Spleen (tissue), 11 donors: ENCODE measurements around the gene EEIG2. TPM values are rescaled to one million over a fixed set of nuclear protein-coding genes. Genes with fewer than 3 reads are reported as not detected.

Experiments used
- DNase-seq: peaks from one replicate; pipeline ENCODE4 v3.0.0-alpha.2; 2020
- H3K27ac ChIP-seq, 8 donors: fragments of 200-600 bp; sonication (generic) in 7 of 8; 1 replicate in 4 of 8; 2 replicates in 4 of 8; pipeline versions ENCODE4 v1.5.0 to v1.8.0; 2016 to 2021; ENCODE audit warnings: inconsistent platforms in 4 of 8, mild to moderate bottlenecking in 4 of 8, moderate library complexity in 1 of 8
- H3K27me3 ChIP-seq, 7 donors: fragments of 200-600 bp; sonication (generic) in 6 of 7; replicated peaks in 1 of 7; 1 replicate in 4 of 7; 2 replicates in 3 of 7; pipeline versions ENCODE4 v1.5.0 to v1.8.0; 2016 to 2021; ENCODE audit warnings: inconsistent platforms in 3 of 7, mild to moderate bottlenecking in 1 of 7
- H3K36me3 ChIP-seq, 6 donors: fragments of 200-600 bp; sonication (generic) in 5 of 6; 1 replicate in 4 of 6; 2 replicates in 2 of 6; pipeline versions ENCODE4 v1.5.0 to v1.8.0; 2016 to 2021; ENCODE audit warnings: inconsistent platforms in 2 of 6
- H3K4me1 ChIP-seq, 6 donors: fragments of 200-600 bp; sonication (generic) in 5 of 6; 1 replicate in 3 of 6; 2 replicates in 3 of 6; pipeline versions ENCODE4 v1.5.0 to v1.8.0; 2016 to 2021; ENCODE audit warnings: inconsistent platforms in 3 of 6
- H3K4me3 ChIP-seq, 8 donors: fragments of 200-600 bp; sonication (generic) in 7 of 8; 1 replicate in 4 of 8; 2 replicates in 4 of 8; pipeline versions ENCODE4 v1.5.0 to v1.8.0; 2016 to 2021; ENCODE audit warnings: inconsistent platforms in 4 of 8, mild to moderate bottlenecking in 4 of 8, moderate library complexity in 2 of 8
- H3K9me3 ChIP-seq, 8 donors: fragments of 200-600 bp; sonication (generic) in 7 of 8; 1 replicate in 4 of 8; 2 replicates in 4 of 8; pipeline versions ENCODE4 v1.5.0 to v1.8.0; 2016 to 2021; ENCODE audit warnings: inconsistent platforms in 4 of 8
- POLR2A ChIP-seq, 3 donors: fragments of 450-650 bp; IDR thresholded peaks; one replicate each; pipeline ENCODE4 v1.5.1; 2017; ENCODE audit warnings: antibody characterized with exemption in 3 of 3, mild to moderate bottlenecking in 1 of 3
- POLR2AphosphoS5 ChIP-seq, 3 donors: sonication (generic); formaldehyde crosslinking; IDR thresholded peaks; one replicate each; pipeline ENCODE4 v1.5.1; 2017; ENCODE audit warnings: antibody characterized with exemption in 3 of 3
- WGBS, 5 donors: extraction: QIAGEN DNeasy Blood & Tissue Kit in 3 of 5; methylation state at CpG; one replicate each; pipeline versions ENCODE4 v1.1.5 to v1.1.7; 2013 to 2018; 5-methylcytosine and 5-hydroxymethylcytosine counted together
- intact Hi-C: fragments of 100-400 bp; cut with DNase I; formaldehyde crosslinking; loops from one replicate; pipeline ENCODE4 v1.15.0; 2023; ENCODE audit warnings: low total_unique reads
- polyA plus RNA-seq, 3 donors: library from polyadenylated mRNA; stranded (reverse); fragments of 200-250 nt; gene quantifications; one replicate each; pipeline ENCODE4 v1.2.1, GENCODE V29; 2013
- total RNA-seq, 7 donors: library from RNA; depleted of rRNA in 3 of 7; stranded (reverse); fragments of >200 nt in 3 of 7; fragmentation: NEBNext Ultra II Directional in 4 of 7; extraction: Animal tissue kit (Norgen Biotek cat#: 25700) in 4 of 7; gene quantifications; one replicate each; pipeline versions ENCODE4 v1.1.0 to v1.2.1, GENCODE V29; 2016 to 2021
- TF ChIP-seq, protein P1 (sequence below), 11 experiments: fragments of 200-600 bp in 7 of 11; fragments of 450-650 bp in 4 of 11; sonication (generic) in 4 of 11; IDR thresholded peaks in 8 of 11; conservative IDR thresholded peaks in 3 of 11; 1 replicate in 7 of 11; 2 replicates in 4 of 11; pipeline versions ENCODE4 v1.4.0 to v1.8.0; 2016 to 2021; ENCODE audit warnings: antibody characterized with exemption in 11 of 11, inconsistent platforms in 4 of 11, mild to moderate bottlenecking in 1 of 11
- donor health status: healthy with polysubstance abuse.
- donor health status: DM: no; HTN: no; CAD: no; lungs with moderate emphysema.
- donor health status: DM: no; HTN: no; CAD: no.
- donor health status: Bipolar disorder and iron deficiency.
- donor health status: healthy.
- donor health status: DM: no; HTN: no; CAD: no.
- donor health status: DM: yes; HTN: yes; CAD: no.

Gene EEIG2
- total and polyA plus RNA-seq, 10 donors = 3.3 to 21.1 (median 17.3) TPM

DNA sequence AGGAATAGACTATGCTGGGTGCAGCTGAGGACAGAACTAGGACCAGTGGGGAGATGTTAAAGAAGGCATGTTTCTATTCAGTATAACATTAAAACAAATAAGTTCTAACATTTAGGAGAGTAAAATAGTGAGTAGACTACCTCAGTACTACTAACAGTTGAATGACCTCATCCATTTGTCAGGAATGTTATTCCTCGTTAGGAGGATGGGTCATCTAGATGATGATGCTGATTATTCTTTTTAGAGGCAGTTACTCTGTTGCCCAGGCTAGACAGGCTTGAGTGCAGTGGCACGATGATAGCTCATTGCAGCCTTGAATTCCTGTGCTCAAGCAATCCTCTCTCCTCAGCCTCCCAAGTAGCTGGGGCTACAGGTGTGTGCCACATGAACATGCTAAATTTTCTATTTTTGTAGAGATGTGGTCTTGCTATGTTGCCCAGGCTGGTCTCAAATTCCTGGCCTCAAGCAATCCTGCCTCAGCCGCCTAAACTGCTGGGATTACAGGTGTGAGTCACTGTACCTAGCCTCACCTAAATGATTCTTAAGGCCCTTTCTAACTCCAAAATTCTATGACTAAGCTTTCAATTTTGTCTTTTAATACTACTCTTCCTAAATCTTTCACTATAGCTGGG is 9.3 kb downstream of the EEIG2 start:
- no peak for DNase-seq
- H3K9me3 ChIP-seq = peaks cover 0 to 6% (median 0%) of the 10 kb centered on the region in 8 donors
- intact Hi-C loops = no loop called here
- H3K36me3 ChIP-seq = no peaks in the 10 kb centered on the region
- H3K27me3 ChIP-seq = no peaks in the 10 kb centered on the region
- WGBS, 5 donors = 94 to 95% (median 94%) methylated on average over 3 of the region's 3 CpGs
- peaks cover 0 to 52% (median 21%) of the 10 kb centered on the region in 6 donors for H3K4me1 ChIP-seq
- no peak overlapping the region for H3K4me3 ChIP-seq
- no peak overlapping the region for H3K27ac ChIP-seq
- TF ChIP-seq POLR2AphosphoS5 (IDR thresholded peaks at IDR 0.05) (no peak), POLR2A (IDR thresholded peaks at IDR 0.05) (no peak)
- TF ChIP-seq, protein P1, sequence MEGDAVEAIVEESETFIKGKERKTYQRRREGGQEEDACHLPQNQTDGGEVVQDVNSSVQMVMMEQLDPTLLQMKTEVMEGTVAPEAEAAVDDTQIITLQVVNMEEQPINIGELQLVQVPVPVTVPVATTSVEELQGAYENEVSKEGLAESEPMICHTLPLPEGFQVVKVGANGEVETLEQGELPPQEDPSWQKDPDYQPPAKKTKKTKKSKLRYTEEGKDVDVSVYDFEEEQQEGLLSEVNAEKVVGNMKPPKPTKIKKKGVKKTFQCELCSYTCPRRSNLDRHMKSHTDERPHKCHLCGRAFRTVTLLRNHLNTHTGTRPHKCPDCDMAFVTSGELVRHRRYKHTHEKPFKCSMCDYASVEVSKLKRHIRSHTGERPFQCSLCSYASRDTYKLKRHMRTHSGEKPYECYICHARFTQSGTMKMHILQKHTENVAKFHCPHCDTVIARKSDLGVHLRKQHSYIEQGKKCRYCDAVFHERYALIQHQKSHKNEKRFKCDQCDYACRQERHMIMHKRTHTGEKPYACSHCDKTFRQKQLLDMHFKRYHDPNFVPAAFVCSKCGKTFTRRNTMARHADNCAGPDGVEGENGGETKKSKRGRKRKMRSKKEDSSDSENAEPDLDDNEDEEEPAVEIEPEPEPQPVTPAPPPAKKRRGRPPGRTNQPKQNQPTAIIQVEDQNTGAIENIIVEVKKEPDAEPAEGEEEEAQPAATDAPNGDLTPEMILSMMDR (IDR thresholded peaks at IDR 0.05 in 8 of 11, conservative IDR thresholded peaks at IDR 0.05 in 3 of 11) = no peak

DNA sequence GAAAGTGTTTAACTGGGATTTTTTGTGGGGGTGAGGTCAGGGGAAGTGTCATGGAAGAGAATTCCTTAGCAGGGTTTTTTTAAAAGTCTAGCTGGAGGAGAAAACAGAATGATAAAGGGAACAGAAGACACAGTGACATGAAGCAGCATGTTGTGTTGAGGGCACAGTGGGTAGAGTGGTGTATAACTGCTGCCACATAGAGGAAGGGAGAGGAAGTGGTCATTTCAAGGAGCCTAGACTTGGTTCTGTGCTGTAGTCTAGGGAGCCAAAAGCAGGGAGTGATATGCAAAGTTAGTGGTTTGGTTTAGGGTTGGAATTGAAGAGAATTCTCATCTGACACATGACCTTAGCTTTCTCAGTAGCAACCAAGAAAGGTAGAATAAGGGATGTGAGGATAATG is 10.2 kb downstream of the EEIG2 start:
- Histone ChIP-seq H3K4me1 (peaks cover 0 to 42% (median 21%) of the 10 kb centered on the region in 6 donors), H3K36me3 (no peaks in the 10 kb centered on the region), H3K27ac (no peak overlapping the region), H3K27me3 (no peaks in the 10 kb centered on the region), H3K4me3 (no peak overlapping the region), H3K9me3 (peaks cover 0 to 7% (median 0%) of the 10 kb centered on the region in 8 donors)
- no peak for TF ChIP-seq POLR2AphosphoS5 (IDR thresholded peaks at IDR 0.05)
- TF ChIP-seq, protein P1 (IDR thresholded peaks at IDR 0.05 in 8 of 11, conservative IDR thresholded peaks at IDR 0.05 in 3 of 11) = peak in 9 of 11 experiments; percentile 17 to 56 (median 46)
- TF ChIP-seq POLR2A (IDR thresholded peaks at IDR 0.05) = no peak
- intact Hi-C loops = no loop called here
- DNase-seq = no peak

DNA sequence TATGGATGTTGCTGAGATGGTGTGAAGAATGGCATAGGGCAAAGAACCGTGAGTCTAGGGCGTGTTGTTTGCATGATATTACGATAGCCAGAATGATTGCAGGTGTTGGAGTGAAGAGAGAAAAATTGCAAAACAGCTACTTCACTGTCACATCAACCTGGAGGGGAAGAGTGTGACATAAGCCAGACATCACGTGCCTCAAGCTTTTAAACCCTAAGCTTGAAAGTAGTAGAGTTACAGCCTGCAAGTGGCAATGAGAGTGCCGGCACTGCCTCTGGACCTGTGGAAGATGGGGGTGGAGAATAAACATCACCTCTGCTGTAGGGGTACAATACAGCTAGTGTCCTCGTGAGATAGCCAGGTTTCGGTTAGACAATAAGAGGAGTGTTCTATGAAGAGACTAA is 11.1 kb downstream of the EEIG2 start:
- intact Hi-C loops = no loop called here
- DNase-seq = no peak
- no peak overlapping the region for H3K27ac ChIP-seq
- H3K4me1 ChIP-seq = peaks cover 0 to 37% (median 21%) of the 10 kb centered on the region in 6 donors
- no peak overlapping the region for H3K4me3 ChIP-seq
- H3K27me3 ChIP-seq = no peaks in the 10 kb centered on the region
- H3K9me3 ChIP-seq = peaks cover 0 to 7% (median 0%) of the 10 kb centered on the region in 8 donors
- TF ChIP-seq POLR2A (IDR thresholded peaks at IDR 0.05) (no peak), POLR2AphosphoS5 (IDR thresholded peaks at IDR 0.05) (no peak)
- TF ChIP-seq, protein P1 (IDR thresholded peaks at IDR 0.05 in 8 of 11, conservative IDR thresholded peaks at IDR 0.05 in 3 of 11) = no peak
- WGBS, 5 donors = 72 to 85% (median 79%) methylated on average over 7 of the region's 7 CpGs
- no peaks in the 10 kb centered on the region for H3K36me3 ChIP-seq

DNA sequence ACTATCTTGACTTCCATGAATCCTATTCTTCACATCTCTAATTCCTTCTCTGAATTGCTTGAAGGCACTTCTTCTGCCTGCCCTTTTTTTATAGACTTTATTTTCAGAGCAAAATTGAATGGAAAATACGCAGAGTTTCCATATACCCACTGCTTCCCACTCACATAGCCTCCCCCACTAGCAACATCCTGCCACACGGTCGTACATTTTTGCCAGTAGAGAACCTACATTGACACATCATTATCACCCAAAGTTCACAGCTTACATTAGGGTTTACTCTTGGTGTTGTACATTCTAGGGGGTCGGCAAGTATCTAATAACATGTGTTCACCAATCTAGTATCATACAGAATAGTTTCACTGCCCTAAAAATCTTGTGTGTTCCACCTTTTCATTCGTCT is 12.3 kb downstream of the EEIG2 start:
- DNase-seq = no peak
- no peaks in the 10 kb centered on the region for H3K36me3 ChIP-seq
- no peaks in the 10 kb centered on the region for H3K27me3 ChIP-seq
- intact Hi-C loops = no loop called here
- H3K27ac ChIP-seq = peak overlapping the region in 2 of 8 donors; percentile 6 to 13
- 67 to 84% (median 79%) methylated on average over 5 of the region's 5 CpGs for WGBS, 5 donors
- peaks cover 0 to 37% (median 21%) of the 10 kb centered on the region in 6 donors for H3K4me1 ChIP-seq
- H3K9me3 ChIP-seq = peaks cover 0 to 7% (median 0%) of the 10 kb centered on the region in 8 donors
- TF ChIP-seq POLR2A (IDR thresholded peaks at IDR 0.05) = no peak
- no peak for TF ChIP-seq POLR2AphosphoS5 (IDR thresholded peaks at IDR 0.05)
- TF ChIP-seq, protein P1 (IDR thresholded peaks at IDR 0.05 in 8 of 11, conservative IDR thresholded peaks at IDR 0.05 in 3 of 11) = no peak
- H3K4me3 ChIP-seq = no peak overlapping the region
